ENCODE results near the gene CYTH1. TPM values are rescaled to one million over a fixed set of nuclear protein-coding genes. Genes with fewer than 3 reads are reported as not detected.

CYTH1 gene
- total RNA-seq, 2 donors from 2014 or later: 23.1 to 27.4 TPM

DNA sequence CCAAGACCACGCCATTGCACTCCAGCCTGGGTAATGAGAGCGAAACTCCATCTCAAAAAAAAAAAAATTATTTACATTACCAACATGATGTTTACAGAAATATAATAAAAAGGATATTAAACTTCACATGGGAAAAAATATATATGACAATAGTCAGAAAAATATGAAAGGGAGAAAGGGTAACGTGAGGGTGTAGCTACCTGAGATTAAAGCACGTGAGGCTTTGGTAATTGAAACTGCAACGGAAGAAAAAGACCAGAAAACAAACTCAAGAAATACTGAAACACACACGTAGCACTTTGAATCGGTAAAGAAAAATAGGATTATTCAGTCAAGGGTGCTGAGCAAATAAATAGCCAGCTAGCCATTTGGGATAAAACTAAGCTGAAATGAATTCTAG is 53.6 kb downstream of the CYTH1 start:
- no peak overlapping the region for H3K27ac Mint-ChIP-seq
- Histone ChIP-seq H3K27ac (ENCODE audit: low read depth, low read length) (no peak overlapping the region), H3K9me3 (ENCODE audit: control insufficient read depth, low read length) (no peaks in the 10 kb centered on the region), H3K9ac (ENCODE audit: extremely low read depth, low read length, poor library complexity, severe bottlenecking) (no peak overlapping the region), H3K4me3 (ENCODE audit: low read length) (no peak overlapping the region), H3K4me1 (ENCODE audit: control insufficient read depth, insufficient read depth, low read length) (peaks cover 37% of the 10 kb centered on the region), H3K27me3 (ENCODE audit: control insufficient read depth, insufficient read depth, low read length, poor library complexity, severe bottlenecking) (no peaks in the 10 kb centered on the region), H3K36me3 (ENCODE audit: control insufficient read depth, insufficient read depth, low read length) (no peaks in the 10 kb centered on the region)
- no peaks in the 10 kb centered on the region for H3K36me3 Mint-ChIP-seq (ENCODE audit: low read depth)
- TF ChIP-seq, protein P1, sequence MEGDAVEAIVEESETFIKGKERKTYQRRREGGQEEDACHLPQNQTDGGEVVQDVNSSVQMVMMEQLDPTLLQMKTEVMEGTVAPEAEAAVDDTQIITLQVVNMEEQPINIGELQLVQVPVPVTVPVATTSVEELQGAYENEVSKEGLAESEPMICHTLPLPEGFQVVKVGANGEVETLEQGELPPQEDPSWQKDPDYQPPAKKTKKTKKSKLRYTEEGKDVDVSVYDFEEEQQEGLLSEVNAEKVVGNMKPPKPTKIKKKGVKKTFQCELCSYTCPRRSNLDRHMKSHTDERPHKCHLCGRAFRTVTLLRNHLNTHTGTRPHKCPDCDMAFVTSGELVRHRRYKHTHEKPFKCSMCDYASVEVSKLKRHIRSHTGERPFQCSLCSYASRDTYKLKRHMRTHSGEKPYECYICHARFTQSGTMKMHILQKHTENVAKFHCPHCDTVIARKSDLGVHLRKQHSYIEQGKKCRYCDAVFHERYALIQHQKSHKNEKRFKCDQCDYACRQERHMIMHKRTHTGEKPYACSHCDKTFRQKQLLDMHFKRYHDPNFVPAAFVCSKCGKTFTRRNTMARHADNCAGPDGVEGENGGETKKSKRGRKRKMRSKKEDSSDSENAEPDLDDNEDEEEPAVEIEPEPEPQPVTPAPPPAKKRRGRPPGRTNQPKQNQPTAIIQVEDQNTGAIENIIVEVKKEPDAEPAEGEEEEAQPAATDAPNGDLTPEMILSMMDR (conservative IDR thresholded peaks at IDR 0.05): no peak
- H3K9me3 Mint-ChIP-seq: no peaks in the 10 kb centered on the region
- peaks cover 53% of the 10 kb centered on the region for H3K4me1 Mint-ChIP-seq
- 88 to 93% methylated on average over 4 to 6 of the region's 7 CpGs for WGBS, 2 experiments (ENCODE audit: insufficient coverage in 1 of 2, insufficient read length in 1 of 2)
- no peak overlapping the region for H3K4me3 Mint-ChIP-seq
- peaks cover 3% of the 10 kb centered on the region for H3K27me3 Mint-ChIP-seq (ENCODE audit: insufficient read depth)
- DNase-seq: no peak

DNA sequence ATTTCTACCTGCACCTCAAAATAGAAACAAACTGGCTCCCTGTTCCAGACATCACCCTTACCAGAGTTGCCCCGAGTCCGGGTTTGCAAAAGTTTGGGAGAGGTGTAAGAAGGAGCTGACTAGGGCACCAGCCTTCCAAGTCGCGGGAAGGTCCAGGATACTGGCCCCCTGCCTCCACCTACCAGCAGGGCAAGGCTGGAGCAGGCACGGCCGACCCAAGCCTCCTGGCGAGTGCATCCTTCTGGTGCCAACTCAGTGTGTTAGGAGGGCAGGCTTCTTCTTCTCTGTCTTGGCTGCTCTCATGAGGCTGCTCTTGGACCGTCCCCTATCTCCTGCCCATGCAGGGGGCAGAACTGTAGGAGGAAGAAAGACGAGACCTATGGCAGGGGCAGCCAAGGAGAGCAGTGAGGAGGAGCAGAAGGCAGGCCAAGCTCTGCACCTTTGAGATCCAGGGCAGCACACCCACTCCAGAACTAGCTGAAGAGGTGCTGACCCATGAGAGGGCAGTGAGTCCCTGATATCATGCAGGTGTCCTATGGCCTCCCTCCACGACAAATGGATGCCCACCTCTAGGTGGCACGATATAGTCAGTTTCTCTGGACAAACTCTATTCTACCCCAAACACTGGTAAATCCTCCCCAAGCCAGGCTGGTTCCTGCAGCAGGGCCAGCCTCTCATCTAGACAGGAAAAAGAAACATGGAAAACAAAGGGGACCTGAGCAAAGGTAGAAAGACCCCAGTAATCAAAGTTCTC is 54.4 kb downstream of the CYTH1 start:
- Histone ChIP-seq H3K4me1 (ENCODE audit: control insufficient read depth, insufficient read depth, low read length) (peaks cover 43% of the 10 kb centered on the region), H3K36me3 (ENCODE audit: control insufficient read depth, insufficient read depth, low read length) (no peaks in the 10 kb centered on the region), H3K9ac (ENCODE audit: extremely low read depth, low read length, poor library complexity, severe bottlenecking) (no peak overlapping the region), H3K27me3 (ENCODE audit: control insufficient read depth, insufficient read depth, low read length, poor library complexity, severe bottlenecking) (no peaks in the 10 kb centered on the region), H3K9me3 (ENCODE audit: control insufficient read depth, low read length) (no peaks in the 10 kb centered on the region), H3K27ac (ENCODE audit: low read depth, low read length) (no peak overlapping the region), H3K4me3 (ENCODE audit: low read length) (no peak overlapping the region)
- Mint-ChIP-seq H3K4me3 (no peak overlapping the region), H3K36me3 (ENCODE audit: low read depth) (no peaks in the 10 kb centered on the region), H3K27me3 (ENCODE audit: insufficient read depth) (peaks cover 3% of the 10 kb centered on the region), H3K27ac (no peak overlapping the region), H3K9me3 (no peaks in the 10 kb centered on the region), H3K4me1 (peaks cover 56% of the 10 kb centered on the region)
- WGBS, 2 experiments (ENCODE audit: insufficient coverage in 1 of 2, insufficient read length in 1 of 2): 92 to 94% methylated on average over 6 to 11 of the region's 11 CpGs
- TF ChIP-seq, protein P1 (conservative IDR thresholded peaks at IDR 0.05): no peak
- no peak for DNase-seq

DNA sequence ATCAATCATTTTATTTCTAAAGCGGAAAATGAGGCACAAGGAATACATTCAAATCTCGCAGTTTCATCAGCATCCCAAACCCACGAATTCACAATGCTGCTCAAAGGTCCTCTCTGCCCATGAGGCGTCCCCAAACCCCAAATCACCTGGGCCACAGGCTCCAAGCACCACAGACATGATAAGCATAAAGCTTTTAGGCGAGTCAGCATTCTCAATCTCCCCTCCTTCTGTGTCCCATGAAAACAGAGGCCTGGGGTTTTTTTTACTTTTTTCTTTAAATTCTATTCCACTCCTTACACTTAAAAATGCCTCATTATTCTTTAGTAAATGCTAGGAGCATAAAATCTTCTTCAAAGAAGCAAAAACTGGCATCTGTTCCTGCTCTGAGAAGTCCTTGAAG is 55.0 kb downstream of the CYTH1 start:
- H3K4me1 Mint-ChIP-seq: peaks cover 58% of the 10 kb centered on the region
- Histone ChIP-seq H3K36me3 (ENCODE audit: control insufficient read depth, insufficient read depth, low read length) (no peaks in the 10 kb centered on the region), H3K9me3 (ENCODE audit: control insufficient read depth, low read length) (no peaks in the 10 kb centered on the region), H3K4me3 (ENCODE audit: low read length) (no peak overlapping the region), H3K27ac (ENCODE audit: low read depth, low read length) (no peak overlapping the region), H3K4me1 (ENCODE audit: control insufficient read depth, insufficient read depth, low read length) (peaks cover 44% of the 10 kb centered on the region), H3K27me3 (ENCODE audit: control insufficient read depth, insufficient read depth, low read length, poor library complexity, severe bottlenecking) (no peaks in the 10 kb centered on the region), H3K9ac (ENCODE audit: extremely low read depth, low read length, poor library complexity, severe bottlenecking) (no peak overlapping the region)
- no peaks in the 10 kb centered on the region for H3K9me3 Mint-ChIP-seq
- H3K36me3 Mint-ChIP-seq (ENCODE audit: low read depth): no peaks in the 10 kb centered on the region
- 89 to 92% methylated on average over 5 of the region's 5 CpGs for WGBS, 2 experiments (ENCODE audit: insufficient coverage in 1 of 2, insufficient read length in 1 of 2)
- H3K4me3 Mint-ChIP-seq: no peak overlapping the region
- TF ChIP-seq, protein P1 (conservative IDR thresholded peaks at IDR 0.05): no peak
- H3K27me3 Mint-ChIP-seq (ENCODE audit: insufficient read depth): peaks cover 3% of the 10 kb centered on the region
- no peak overlapping the region for H3K27ac Mint-ChIP-seq
- no peak for DNase-seq

Data from endodermal cell (in vitro differentiated cells).